Body of pancreas (tissue), 4 donors: Measurements from ENCODE around the gene PDE4D.

ENCODE experiments used
- POLR2A ChIP-seq, 3 donors: fragments of 450-650 bp; IDR thresholded peaks; one replicate each; pipeline ENCODE4 v1.6.1; 2016; ENCODE audit warnings: antibody characterized with exemption in 3 of 3, mild to moderate bottlenecking in 2 of 3
- TF ChIP-seq, protein P1 (sequence below), 7 experiments: fragments of 450-650 bp in 4 of 7; fragments of 200-600 bp in 3 of 7; sonication (generic) in 3 of 7; IDR thresholded peaks; one replicate each; pipeline ENCODE4 v1.5.1; 2016 to 2019; ENCODE audit warnings: antibody characterized with exemption in 7 of 7

DNA sequence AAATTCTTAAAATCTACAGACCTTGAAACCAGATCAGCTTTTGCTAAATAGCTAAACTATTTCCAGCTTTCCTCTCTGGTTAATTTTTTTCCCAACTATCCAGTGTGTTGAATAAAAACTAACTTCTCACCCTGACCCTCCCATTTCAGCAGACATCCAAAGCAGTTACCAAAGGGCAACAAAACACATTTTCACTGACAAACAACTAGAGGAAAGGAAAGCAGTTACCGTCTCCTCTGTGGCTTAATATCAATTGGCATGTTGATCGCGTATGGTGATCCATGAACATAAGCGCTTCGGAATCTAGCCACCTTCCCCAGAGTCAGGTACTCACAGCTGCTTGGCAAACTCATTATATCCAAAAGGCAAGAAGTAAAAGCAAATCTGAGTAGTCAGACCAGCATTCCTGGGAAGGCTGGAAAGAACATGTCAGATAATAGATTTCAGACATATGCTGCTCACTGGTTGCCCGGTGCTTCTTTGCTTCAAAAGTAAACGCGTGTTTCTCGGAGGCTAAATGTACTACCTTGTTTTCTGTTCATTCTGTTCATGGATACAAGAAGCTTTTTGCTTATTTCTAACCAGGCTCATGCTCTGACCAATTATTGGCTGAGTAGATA lies 463.4 kb downstream of the PDE4D start:
- no peak for TF ChIP-seq POLR2A (IDR thresholded peaks at IDR 0.05)
- TF ChIP-seq, protein P1, sequence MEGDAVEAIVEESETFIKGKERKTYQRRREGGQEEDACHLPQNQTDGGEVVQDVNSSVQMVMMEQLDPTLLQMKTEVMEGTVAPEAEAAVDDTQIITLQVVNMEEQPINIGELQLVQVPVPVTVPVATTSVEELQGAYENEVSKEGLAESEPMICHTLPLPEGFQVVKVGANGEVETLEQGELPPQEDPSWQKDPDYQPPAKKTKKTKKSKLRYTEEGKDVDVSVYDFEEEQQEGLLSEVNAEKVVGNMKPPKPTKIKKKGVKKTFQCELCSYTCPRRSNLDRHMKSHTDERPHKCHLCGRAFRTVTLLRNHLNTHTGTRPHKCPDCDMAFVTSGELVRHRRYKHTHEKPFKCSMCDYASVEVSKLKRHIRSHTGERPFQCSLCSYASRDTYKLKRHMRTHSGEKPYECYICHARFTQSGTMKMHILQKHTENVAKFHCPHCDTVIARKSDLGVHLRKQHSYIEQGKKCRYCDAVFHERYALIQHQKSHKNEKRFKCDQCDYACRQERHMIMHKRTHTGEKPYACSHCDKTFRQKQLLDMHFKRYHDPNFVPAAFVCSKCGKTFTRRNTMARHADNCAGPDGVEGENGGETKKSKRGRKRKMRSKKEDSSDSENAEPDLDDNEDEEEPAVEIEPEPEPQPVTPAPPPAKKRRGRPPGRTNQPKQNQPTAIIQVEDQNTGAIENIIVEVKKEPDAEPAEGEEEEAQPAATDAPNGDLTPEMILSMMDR (IDR thresholded peaks at IDR 0.05), result no peak
